NCI-H1105 (cell line): ENCODE data around the gene SLC25A11.

Experiments used
- DNase-seq: peaks from one replicate; lab custom pipeline; 2025; lab: John Stamatoyannopoulos, UW

Gene SLC25A11, protein sequence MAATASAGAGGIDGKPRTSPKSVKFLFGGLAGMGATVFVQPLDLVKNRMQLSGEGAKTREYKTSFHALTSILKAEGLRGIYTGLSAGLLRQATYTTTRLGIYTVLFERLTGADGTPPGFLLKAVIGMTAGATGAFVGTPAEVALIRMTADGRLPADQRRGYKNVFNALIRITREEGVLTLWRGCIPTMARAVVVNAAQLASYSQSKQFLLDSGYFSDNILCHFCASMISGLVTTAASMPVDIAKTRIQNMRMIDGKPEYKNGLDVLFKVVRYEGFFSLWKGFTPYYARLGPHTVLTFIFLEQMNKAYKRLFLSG

GRCh38 chr17:4939796-4940554, at the start of gene SLC25A11, which contains the start of gene RNF167:
TSS of gene SLC25A11 (minus strand) at chr17:4940046. CDS start at chr17:4939910, 136 bp downstream.
TSS of gene RNF167 (plus strand) at chr17:4940268. CDS start at chr17:4940910, 642 bp downstream.
- DNase-seq = peak; percentile 99

GRCh38 chr17:4987767-4988567, 48.1 kb upstream of the SLC25A11 start:
- no peak for DNase-seq

- DNase-seq = peak; percentile 93
These were observed 47.3 kb upstream of the SLC25A11 start, which contains the start of gene CAMTA2 for GRCh38 chr17:4986951-4987766. TSS of gene CAMTA2 (minus strand) at chr17:4987675. CDS start at chr17:4986222, 1,453 bp downstream.

DNA sequence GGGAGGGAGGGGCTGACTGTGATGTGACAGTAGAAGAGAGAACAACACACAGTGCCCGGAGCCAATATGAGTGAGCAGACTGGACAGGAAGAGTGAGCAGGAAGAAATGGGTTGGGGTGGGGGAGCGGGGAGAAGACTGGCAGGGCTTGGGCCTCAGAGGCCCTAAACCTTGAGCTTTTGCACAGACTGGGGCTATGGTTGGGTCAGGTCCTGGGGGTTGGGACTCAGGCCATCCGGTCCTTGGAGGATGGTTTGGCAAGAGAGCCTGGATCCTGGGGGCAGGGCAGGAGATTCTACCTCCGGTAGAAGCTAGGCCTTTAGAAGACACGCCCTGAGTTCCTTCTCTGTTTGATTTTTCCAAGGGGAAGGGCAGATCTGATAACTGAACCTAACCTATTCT, 46.6 kb upstream of the SLC25A11 start:
- DNase-seq = no peak

DNA sequence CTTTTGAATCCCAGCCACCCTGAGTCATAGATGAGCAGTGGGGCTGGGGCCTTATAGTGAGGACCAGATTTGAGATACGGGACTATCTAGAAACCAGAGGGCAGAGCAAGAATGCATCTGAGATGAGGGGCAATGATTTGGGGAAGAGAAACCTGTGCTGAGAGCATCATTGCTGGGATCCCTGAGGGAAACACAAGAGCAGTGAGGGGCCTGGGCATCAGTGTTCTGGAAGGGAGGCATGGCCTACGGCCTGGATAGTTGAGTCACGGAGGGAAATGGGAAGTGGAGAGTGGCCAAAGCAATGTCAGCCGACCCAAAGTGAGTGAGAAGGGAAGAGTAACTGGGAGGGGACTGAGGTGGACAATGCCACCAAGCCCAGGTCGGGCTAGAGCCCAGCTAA, 42.5 kb upstream of the SLC25A11 start:
- no peak for DNase-seq

DNA sequence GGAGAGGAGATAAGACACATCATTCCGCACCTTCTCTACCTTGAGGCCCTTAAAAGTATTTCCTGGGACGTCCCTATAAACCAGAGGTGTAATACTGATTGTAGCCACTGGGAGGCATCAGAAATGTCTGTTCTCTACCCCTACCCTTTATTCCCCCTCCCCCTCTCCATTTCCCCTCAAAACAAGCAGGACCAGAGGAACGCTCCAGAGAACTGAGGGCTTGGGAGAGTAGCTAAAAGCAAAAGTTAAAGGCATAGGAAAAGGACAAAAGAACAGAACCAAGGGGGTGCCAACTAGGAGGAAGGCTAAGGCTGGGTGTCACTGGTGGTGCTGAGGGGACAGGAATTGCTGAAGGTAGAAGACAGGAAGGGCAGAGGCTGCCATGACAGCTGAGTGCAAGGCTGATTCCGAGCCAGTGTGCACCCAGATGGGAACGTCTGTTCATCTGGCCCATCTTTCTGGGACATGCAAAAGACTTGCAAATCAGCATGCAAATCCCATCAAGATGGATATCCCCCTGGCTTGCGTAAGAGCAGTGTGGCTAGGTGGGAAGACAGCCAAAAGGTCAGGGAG, 40.9 kb upstream of the SLC25A11 start:
- peak; percentile 28 for DNase-seq

DNA sequence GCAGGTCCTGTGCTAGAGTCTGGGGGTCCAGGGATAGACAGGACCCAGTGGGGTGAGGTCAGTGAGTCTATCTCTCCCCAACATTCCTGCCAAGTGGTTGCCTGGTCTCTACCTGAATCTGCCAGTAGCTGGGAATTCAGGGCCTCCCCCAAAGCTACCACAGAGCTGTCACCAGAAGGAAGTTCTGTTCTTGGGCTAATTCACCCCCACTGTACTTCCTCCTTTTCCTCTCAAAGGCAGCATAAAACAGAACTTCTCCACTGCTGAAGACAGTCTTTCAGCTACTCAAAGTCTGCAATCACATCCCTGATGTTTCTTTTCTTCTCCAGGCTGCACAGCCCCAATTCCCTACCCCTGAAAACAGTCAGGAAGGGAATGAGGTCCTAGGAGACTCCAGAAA, 38.9 kb upstream of the SLC25A11 start:
- DNase-seq = no peak

- no peak for DNase-seq
These were observed 34.3 kb upstream of the SLC25A11 start for GRCh38 chr17:4974115-4974670.

DNA sequence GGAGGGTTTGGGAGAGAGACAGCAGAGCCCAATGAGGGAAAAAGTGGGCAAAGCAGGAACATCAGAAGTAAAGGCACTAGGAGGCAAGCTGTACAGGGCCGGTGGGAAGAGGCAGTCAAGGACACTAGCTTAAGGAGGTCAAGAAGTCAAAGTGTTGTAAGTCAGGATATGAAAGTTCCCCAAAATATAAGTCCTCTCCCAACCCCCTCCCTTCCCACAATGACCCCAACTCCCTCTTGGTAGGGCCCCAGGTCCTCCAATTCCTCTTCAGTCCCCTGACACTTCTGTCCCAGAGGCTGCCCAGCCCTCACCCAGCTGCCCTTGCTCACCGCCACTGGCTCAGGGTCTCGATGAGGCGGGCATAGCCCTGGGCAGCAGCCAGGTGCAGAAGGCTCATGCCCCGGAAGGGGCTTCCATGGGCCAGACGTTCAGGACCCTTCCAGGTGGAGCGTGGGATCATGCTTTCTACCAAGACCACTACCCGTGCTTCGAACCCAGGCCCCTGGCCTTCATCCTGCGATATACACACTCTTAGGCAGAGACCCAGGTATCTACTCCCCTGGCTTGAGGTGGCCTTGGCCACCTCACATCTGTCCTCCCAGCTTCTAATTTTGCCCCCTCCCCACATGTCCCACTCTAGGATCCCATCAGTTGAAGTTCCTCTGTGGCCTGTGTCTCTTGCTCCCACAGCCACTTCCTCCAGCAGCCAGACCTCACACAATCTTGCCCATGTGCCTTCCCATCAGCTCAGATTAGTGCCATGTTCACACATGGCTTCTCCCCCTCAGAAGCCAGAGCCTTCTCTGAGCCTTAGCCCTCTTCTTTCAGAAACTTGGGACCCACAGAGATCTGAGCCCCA, 33.6 kb upstream of the SLC25A11 start:
- DNase-seq = no peak

GRCh38 chr17:4972752-4973151, 32.9 kb upstream of the SLC25A11 start:
- no peak for DNase-seq

DNA sequence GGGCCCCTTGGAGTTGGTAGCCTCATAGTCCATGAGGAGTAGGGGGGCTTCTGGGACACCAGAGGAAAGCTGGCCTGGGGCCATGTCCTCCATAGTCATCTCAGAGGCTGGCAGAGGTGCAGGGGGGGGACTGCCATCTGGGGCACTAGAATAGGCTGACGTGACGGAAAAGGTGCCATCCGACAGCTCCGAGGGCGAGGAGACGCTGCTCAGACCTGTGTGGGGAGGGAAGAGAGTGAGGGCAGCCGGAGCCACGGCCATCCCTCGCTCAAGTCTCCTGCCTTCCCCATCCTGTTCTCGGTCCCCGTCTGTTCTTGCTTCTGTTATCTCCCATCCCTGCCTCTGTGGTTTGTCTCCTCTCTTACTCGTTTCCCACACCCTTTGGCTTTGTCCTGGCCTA, 32.5 kb upstream of the SLC25A11 start:
- DNase-seq = no peak

DNA sequence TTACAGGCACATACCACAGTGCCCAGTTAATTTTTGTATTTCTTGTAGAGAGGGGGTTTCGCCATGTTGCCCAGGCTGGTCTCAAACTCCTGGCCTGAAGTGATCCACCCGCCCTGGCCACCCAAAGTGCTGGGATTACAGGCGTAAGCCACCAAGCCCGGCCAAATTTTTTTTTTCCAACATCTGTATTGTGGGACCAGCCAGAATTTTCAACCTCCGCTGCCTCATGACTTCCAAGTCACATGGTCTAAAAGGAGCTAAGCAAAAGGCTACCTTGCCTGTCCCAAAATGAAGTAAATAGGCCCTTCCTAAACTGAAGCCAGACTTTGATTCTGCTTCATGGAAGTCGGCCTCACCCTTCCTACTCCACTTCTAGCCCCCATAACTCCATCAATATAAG, 32.0 kb upstream of the SLC25A11 start:
- no peak for DNase-seq

DNA sequence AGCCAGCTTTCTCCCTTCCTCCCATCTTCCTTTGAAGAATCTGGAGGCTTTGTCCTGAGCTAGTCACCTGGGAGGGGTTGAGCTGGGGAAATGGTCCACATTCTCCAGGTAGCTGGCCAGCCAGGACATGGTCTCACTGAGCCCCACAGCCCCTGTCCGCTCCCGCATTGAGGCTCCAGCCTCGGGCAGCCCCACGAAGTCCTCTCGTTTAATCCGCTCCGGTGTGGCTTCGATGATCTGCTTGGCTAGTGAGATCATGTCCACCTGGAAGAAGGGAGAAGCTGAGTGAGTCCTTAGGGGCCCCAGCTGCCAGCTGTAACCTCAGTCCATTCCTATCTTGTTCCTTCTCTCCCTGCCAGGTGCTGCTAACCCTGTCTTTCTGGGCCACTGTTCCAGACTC, 30.4 kb upstream of the SLC25A11 start:
- no peak for DNase-seq

- DNase-seq = no peak
These were observed 29.8 kb upstream of the SLC25A11 start for GRCh38 chr17:4969551-4970173.

DNA sequence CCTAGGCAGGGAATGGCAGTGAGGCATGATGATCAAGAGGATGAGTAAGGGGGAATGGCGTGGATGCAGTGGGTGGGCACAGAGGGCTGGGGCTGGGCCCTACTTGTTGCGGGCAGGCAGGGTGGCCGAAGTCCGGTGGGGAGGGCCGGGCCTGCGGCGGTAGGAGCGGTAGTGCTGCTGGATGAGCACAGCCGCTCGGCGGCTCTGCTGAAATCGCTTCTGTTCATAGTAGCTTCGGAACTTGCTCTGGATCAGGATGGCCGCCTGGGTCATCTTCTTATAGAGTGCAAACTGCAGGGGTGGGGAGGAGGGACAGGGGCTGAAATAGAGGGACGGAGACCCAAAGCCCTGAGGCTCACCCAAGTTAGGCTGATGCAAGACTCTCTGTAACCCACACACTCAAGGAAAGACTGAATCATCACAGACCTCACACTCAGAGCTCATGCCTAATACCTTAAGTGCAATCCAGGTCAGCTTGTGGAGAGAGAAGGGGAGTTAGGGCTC, 29.3 kb upstream of the SLC25A11 start:
- no peak for DNase-seq

DNA sequence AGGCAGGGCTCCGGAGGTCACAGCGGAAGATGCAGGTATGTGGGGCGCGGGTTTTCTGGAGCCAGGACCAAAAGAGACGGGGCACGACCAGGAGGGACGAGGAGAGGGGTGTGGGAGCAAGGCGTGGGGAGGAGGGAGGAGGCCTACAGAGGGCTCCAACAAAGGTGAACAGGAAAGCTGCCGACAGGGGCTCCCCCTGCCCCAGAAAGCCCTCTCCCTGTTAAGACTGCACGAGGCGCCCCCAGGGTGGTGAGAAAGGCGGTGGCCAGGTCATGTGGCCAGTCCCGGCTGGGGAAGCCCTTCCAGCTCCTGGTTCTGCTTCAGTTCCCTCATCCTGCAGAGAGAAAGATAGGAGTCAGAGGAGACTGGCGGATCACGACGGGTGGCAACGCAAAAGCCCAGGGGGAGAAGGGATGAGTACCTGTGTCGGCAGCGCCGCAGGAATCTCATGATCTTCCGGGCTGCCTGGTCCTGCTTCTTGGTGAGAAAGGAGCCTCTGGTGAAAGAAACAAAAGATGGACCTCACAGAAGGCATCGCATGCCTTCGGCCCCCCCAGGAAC, 28.7 kb upstream of the SLC25A11 start:
- DNase-seq = peak; percentile 38

DNA sequence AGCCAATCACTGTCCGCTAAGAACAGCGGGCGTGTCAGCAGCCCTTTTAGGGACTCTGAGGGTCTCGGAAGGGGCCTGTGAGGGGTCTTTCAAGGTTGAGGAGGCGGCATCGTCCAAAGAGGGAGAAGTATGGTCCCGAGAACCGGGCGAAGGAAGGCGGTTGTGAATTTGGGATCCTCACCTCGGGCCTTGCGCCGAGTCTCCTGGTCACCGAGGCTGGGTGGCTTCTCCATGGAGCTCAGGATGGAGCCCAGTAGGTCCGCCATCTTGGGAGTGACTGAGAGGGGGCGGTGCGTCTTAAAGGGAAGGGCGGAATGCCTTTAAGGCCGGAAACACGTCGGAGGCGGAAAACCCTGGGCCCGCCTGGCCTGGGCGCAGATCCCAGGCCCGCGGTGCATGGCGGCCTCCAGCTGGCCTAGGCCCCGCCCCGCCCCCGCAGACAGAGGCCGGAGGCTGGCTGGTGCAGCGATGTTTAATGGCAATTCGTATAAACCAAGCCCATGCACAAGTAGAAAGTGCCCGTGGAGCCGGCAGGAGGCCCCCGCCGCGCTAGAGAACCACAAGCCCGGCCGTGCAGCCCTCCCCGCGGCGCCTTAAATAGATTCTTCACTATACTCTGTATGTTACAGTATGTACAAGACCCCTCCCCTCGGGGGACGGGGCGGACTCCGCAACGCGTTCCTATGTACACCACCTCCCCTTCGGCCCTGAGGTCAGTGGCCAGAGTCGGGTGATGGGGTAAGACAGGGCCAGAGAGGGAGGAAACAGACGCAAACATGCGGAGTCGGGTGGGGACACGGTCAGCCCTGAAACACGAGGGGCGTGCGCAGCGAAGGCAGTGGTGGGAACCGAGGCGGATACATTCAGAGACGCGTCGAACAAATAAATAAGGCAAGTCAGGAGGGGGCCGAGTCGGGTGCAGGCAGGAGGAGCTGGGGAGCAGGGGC, 28.0 kb upstream of the SLC25A11 start, which contains the start of gene SPAG7:
SPAG7 (minus strand) TSS at position 279 of the 947 bp plus-strand sequence; CDS start at position 266, 13 bp downstream.
- DNase-seq = peak; percentile 96
